Activated CD8-positive, alpha-beta T cell treated with anti-CD3 and anti-CD28 coated beads, Interleukin-2, amount 10 ng/mL, durations not matched to agents 7 days and 5 days (primary cell): Measurements from ENCODE around the gene SPTSSB. TPM values are rescaled to one million over a fixed set of nuclear protein-coding genes. Genes with fewer than 3 reads are reported as not detected.

Experiments used
- ATAC-seq: fragments of 150-1000 bp; cut with Tn5 transposase; one replicate; pipeline ENCODE4 v1.10.0; 2021; ENCODE audit warnings: moderate library complexity
- CTCF ChIA-PET: fragments of 350-600 bp; sonication (Branson Sonifier 250); formaldehyde crosslinking; loops from one replicate; lab custom pipeline; 2021; ENCODE audit warnings: antibody characterized with exemption; lab: Charles Lee
- POLR2A ChIA-PET: fragments of 350-600 bp; sonication (Branson Sonifier 250); formaldehyde crosslinking; loops from one replicate; lab custom pipeline; 2021; ENCODE audit warnings: antibody characterized with exemption; lab: Charles Lee
- DNase-seq: peaks from one replicate; pipeline ENCODE4 v3.0.0-alpha.2; 2020
- H3K27ac Mint-ChIP-seq: one replicate; pipeline ENCODE4 v1.8.0; 2021; ENCODE audit warnings: mild to moderate bottlenecking, mixed read lengths
- H3K27me3 Mint-ChIP-seq: one replicate; pipeline ENCODE4 v1.8.0; 2021; ENCODE audit warnings: low read depth, mixed read lengths
- H3K36me3 Mint-ChIP-seq: one replicate; pipeline ENCODE4 v1.8.0; 2021; ENCODE audit warnings: low read depth, mixed read lengths
- H3K4me1 Mint-ChIP-seq: one replicate; pipeline ENCODE4 v1.8.0; 2021; ENCODE audit warnings: low read depth, mixed read lengths
- H3K4me3 Mint-ChIP-seq: one replicate; pipeline ENCODE4 v1.8.0; 2021; ENCODE audit warnings: mild to moderate bottlenecking, mixed read lengths
- H3K9me3 Mint-ChIP-seq: one replicate; pipeline ENCODE4 v1.8.0; 2022; ENCODE audit warnings: mixed read lengths; ENCODE audit not compliant: insufficient read depth
- total RNA-seq, 2 experiments: library from RNA; stranded (reverse); gene quantifications; one replicate each; pipeline ENCODE4 v1.2.3, GENCODE V29; 2021

Gene SPTSSB
- total RNA-seq, 2 experiments from 2014 or later, result not detected

GRCh38 chr3:161389445-161390035 lies 18.2 kb upstream of the SPTSSB start:
- Mint-ChIP-seq H3K27ac (no peak overlapping the region), H3K4me3 (no peak overlapping the region), H3K27me3 (peaks cover 60% of the 10 kb centered on the region), H3K36me3 (no peaks in the 10 kb centered on the region), H3K9me3 (no peaks in the 10 kb centered on the region), H3K4me1 (peaks cover 13% of the 10 kb centered on the region)
- CTCF ChIA-PET, result no interaction called here
- no peak for ATAC-seq
- no peak for DNase-seq
- POLR2A ChIA-PET, result no interaction called here

- Mint-ChIP-seq H3K27ac (no peak overlapping the region), H3K4me3 (no peak overlapping the region), H3K4me1 (peaks cover 6% of the 10 kb centered on the region), H3K36me3 (no peaks in the 10 kb centered on the region), H3K9me3 (no peaks in the 10 kb centered on the region), H3K27me3 (peaks cover 63% of the 10 kb centered on the region)
- POLR2A ChIA-PET, result no interaction called here
- ATAC-seq, result no peak
- no peak for DNase-seq
- CTCF ChIA-PET, result no interaction called here
These were observed 17.5 kb upstream of the SPTSSB start for GRCh38 chr3:161388855-161389254.

GRCh38 chr3:161386991-161387770 lies 15.9 kb upstream of the SPTSSB start:
- Mint-ChIP-seq H3K4me3 (no peak overlapping the region), H3K36me3 (no peaks in the 10 kb centered on the region), H3K27ac (no peak overlapping the region), H3K4me1 (no peaks in the 10 kb centered on the region), H3K27me3 (peaks cover 56% of the 10 kb centered on the region), H3K9me3 (no peaks in the 10 kb centered on the region)
- CTCF ChIA-PET, result interaction anchor here (1.1 to 1.3 kb wide), 2 partner anchors 21 to 113 kb away, joined by 3 to 4 read pairs; no protein-coding TSS in a partner anchor
- ATAC-seq (no peak), DNase-seq (no peak)
- POLR2A ChIA-PET, result interaction anchor here (0.7 kb wide), 1 partner anchor 10 kb away, joined by 7 read pairs; no protein-coding TSS in a partner anchor

DNA sequence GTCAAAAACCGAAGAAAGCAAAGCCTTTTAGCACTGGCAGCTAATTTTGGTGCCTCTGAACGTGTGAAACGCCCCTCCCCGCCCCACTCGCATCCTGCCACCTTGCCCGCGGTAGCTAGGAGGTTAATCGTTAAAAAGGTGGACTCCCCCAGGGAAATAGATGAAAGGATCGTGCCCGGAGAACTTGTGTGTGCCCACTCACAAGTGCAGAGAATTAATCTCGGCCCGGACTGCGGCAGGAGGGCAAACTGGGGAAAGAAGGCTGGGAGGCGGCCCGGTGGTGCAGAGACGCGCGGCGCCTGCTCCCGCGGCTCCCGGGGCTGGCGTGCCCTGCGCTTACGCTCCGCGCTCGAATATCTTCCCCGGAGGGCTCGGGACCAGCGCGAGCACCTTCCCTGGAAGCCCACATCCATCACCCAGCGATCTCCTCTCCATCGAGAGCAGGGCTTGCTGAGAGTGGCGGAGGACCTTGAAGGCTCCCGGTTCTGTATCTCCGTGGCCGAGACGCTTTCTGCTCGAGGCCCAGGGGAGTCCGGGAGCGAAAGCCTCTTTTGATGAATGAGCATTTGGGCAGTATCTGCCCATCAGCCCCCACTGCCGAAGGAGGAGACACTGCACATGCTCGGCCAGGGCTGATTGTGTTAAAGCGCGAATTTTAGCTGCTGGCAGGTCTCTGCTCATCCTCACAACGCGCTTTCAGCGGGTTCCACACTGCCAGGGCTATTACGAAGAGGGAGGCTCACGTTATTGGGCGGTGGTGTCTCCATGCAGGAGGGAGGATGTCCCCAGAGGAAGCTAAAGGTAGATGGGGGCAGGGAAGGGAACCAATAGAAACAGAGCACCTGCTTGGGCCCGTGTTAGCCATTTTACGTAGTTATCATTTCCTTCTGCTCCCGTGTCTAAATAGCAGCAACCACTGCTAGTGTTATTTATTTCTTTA lies 1.3 kb upstream of the SPTSSB start:
- H3K9me3 Mint-ChIP-seq, result no peaks in the 10 kb centered on the region
- H3K36me3 Mint-ChIP-seq, result no peaks in the 10 kb centered on the region
- no peak overlapping the region for H3K27ac Mint-ChIP-seq
- peaks cover 17% of the 10 kb centered on the region for H3K4me1 Mint-ChIP-seq
- CTCF ChIA-PET, result interaction anchor here (1.2 to 2.2 kb wide), 3 partner anchors 28 to 97 kb away, joined by 3 to 11 read pairs (median 4); no protein-coding TSS in a partner anchor
- peak; percentile 45 for DNase-seq
- POLR2A ChIA-PET, result no interaction called here
- ATAC-seq, result peak; percentile 71
- H3K4me3 Mint-ChIP-seq, result peak overlapping the region; percentile 64
- H3K27me3 Mint-ChIP-seq, result peaks cover 76% of the 10 kb centered on the region

GRCh38 chr3:161369531-161369930 lies 1.8 kb downstream of the SPTSSB start:
- ChIA-PET CTCF (no interaction called here), POLR2A (no interaction called here)
- H3K27ac Mint-ChIP-seq, result no peak overlapping the region
- no peaks in the 10 kb centered on the region for H3K9me3 Mint-ChIP-seq
- H3K4me3 Mint-ChIP-seq, result no peak overlapping the region
- peaks cover 17% of the 10 kb centered on the region for H3K4me1 Mint-ChIP-seq
- peaks cover 69% of the 10 kb centered on the region for H3K27me3 Mint-ChIP-seq
- DNase-seq (no peak), ATAC-seq (no peak)
- no peaks in the 10 kb centered on the region for H3K36me3 Mint-ChIP-seq

GRCh38 chr3:161366094-161366493 lies 5.2 kb downstream of the SPTSSB start:
- H3K9me3 Mint-ChIP-seq, result no peaks in the 10 kb centered on the region
- H3K36me3 Mint-ChIP-seq, result no peaks in the 10 kb centered on the region
- no peak overlapping the region for H3K27ac Mint-ChIP-seq
- H3K4me1 Mint-ChIP-seq, result no peaks in the 10 kb centered on the region
- peaks cover 51% of the 10 kb centered on the region for H3K27me3 Mint-ChIP-seq
- CTCF ChIA-PET, result interaction anchor here (0.7 to 1.5 kb wide), 3 partner anchors 18 to 91 kb away, joined by 3 to 4 read pairs (median 3); no protein-coding TSS in a partner anchor
- H3K4me3 Mint-ChIP-seq, result no peak overlapping the region
- DNase-seq, result no peak
- ATAC-seq, result no peak
- POLR2A ChIA-PET, result no interaction called here

- no peaks in the 10 kb centered on the region for H3K4me1 Mint-ChIP-seq
- POLR2A ChIA-PET, result no interaction called here
- CTCF ChIA-PET, result interaction anchor here (1.8 kb wide), 1 partner anchor 84 kb away, joined by 8 read pairs; no protein-coding TSS in a partner anchor
- no peaks in the 10 kb centered on the region for H3K9me3 Mint-ChIP-seq
- ATAC-seq (no peak), DNase-seq (no peak)
- H3K4me3 Mint-ChIP-seq, result no peak overlapping the region
- peaks cover 31% of the 10 kb centered on the region for H3K27me3 Mint-ChIP-seq
- H3K36me3 Mint-ChIP-seq, result no peaks in the 10 kb centered on the region
- H3K27ac Mint-ChIP-seq, result no peak overlapping the region
These were observed 12.8 kb downstream of the SPTSSB start for GRCh38 chr3:161358488-161358887.

DNA sequence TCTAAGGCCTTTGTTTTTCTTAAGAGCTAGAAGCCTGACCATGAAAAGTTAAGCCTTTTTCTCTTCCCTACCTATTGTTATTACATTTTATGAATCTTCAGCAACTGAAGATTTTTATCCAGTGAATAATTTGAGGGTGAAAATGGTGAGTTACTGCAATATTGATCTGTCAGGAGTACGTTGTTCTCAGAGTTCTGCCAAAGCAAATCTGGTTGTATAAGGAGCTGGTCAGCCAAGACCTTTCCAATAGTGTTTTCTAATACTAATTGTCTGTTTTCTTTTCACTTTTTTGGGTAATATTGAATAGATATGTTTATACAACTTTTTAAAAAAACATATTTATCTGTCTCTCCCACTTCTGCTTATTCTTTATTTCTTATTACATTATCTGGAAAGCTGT lies 15.0 kb downstream of the SPTSSB start:
- CTCF ChIA-PET, result no interaction called here

GRCh38 chr3:161355508-161355907 lies 15.8 kb downstream of the SPTSSB start:
- CTCF ChIA-PET, result interaction anchor here (1.2 kb wide), 1 partner anchor 8 kb away, joined by 3 read pairs; no protein-coding TSS in a partner anchor
- Mint-ChIP-seq H3K4me1 (no peaks in the 10 kb centered on the region), H3K27ac (no peak overlapping the region), H3K4me3 (no peak overlapping the region), H3K9me3 (no peaks in the 10 kb centered on the region), H3K36me3 (no peaks in the 10 kb centered on the region), H3K27me3 (peaks cover 36% of the 10 kb centered on the region)
- ATAC-seq (no peak), DNase-seq (no peak)
- POLR2A ChIA-PET, result no interaction called here

More for the DNA sequence above, 15.0 kb downstream of the SPTSSB start:
- H3K27ac Mint-ChIP-seq, result no peak overlapping the region
- no peaks in the 10 kb centered on the region for H3K4me1 Mint-ChIP-seq
- H3K27me3 Mint-ChIP-seq, result peaks cover 37% of the 10 kb centered on the region
- no peak overlapping the region for H3K4me3 Mint-ChIP-seq
- no peak for DNase-seq
- no peaks in the 10 kb centered on the region for H3K9me3 Mint-ChIP-seq
- ATAC-seq, result no peak
- POLR2A ChIA-PET, result no interaction called here
- H3K36me3 Mint-ChIP-seq, result no peaks in the 10 kb centered on the region

GRCh38 chr3:161354554-161354953 lies 16.8 kb downstream of the SPTSSB start:
- Mint-ChIP-seq H3K4me3 (no peak overlapping the region), H3K9me3 (no peaks in the 10 kb centered on the region), H3K27ac (no peak overlapping the region), H3K27me3 (peaks cover 33% of the 10 kb centered on the region), H3K4me1 (peaks cover 9% of the 10 kb centered on the region), H3K36me3 (no peaks in the 10 kb centered on the region)
- ChIA-PET CTCF (interaction anchor here (1.2 kb wide), 1 partner anchor 9 kb away, joined by 3 read pairs; no protein-coding TSS in a partner anchor), POLR2A (interaction anchor here (0.7 kb wide), 1 partner anchor 29 kb away, joined by 3 read pairs; no protein-coding TSS in a partner anchor)
- ATAC-seq, result no peak
- no peak for DNase-seq

DNA sequence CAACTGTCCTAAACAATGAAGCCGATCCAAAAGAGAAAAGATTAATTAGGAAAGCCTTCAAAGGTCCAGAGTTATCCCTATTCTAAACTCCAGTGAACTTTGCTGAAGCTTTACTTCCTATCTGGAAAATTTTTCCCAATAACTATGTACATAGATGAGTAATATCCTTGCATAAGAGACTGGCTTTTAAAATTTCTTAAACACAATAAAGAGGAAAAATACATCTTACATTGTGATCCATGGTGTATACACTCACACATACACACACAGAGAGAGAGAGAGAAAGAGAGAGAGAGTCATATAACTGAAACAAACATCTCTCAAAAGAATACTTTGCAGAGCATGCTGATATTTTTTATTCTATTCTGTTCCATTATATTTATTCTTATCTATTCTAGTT lies 20.0 kb downstream of the SPTSSB start:
- no peak for ATAC-seq
- Mint-ChIP-seq H3K36me3 (no peaks in the 10 kb centered on the region), H3K9me3 (no peaks in the 10 kb centered on the region), H3K27ac (no peak overlapping the region), H3K27me3 (peaks cover 46% of the 10 kb centered on the region), H3K4me1 (peaks cover 19% of the 10 kb centered on the region), H3K4me3 (no peak overlapping the region)
- DNase-seq, result no peak
- CTCF ChIA-PET, result no interaction called here
- POLR2A ChIA-PET, result no interaction called here
